Activated naive CD8-positive, alpha-beta T cell treated with anti-CD3 and anti-CD28 coated beads for 36 hours (primary cell): Measurements from ENCODE around the gene SUSD6. TPM values are rescaled to one million over a fixed set of nuclear protein-coding genes. Genes with fewer than 3 reads are reported as not detected.
"Not testable (repeated sequence)": the region's sequence is repeated elsewhere in the genome, so short reads cannot be mapped to it uniquely, and the experiment has no call there.

ENCODE experiments used
- DNase-seq: peaks from one replicate; pipeline ENCODE4 v3.0.0; 2021
- H3K27ac Mint-ChIP-seq: one replicate; pipeline ENCODE4 v1.8.0; 2022; ENCODE audit warnings: mild to moderate bottlenecking, moderate library complexity, mixed read lengths
- H3K27me3 Mint-ChIP-seq: one replicate; pipeline ENCODE4 v1.8.0; 2022; ENCODE audit warnings: mild to moderate bottlenecking, mixed read lengths
- H3K36me3 Mint-ChIP-seq: one replicate; pipeline ENCODE4 v1.8.0; 2021; ENCODE audit warnings: mild to moderate bottlenecking, mixed read lengths
- H3K4me1 Mint-ChIP-seq: one replicate; pipeline ENCODE4 v1.8.0; 2021; ENCODE audit warnings: mixed read lengths
- H3K4me3 Mint-ChIP-seq: one replicate; pipeline ENCODE4 v1.8.0; 2022; ENCODE audit warnings: mild to moderate bottlenecking, moderate library complexity, mixed read lengths
- H3K9me3 Mint-ChIP-seq: one replicate; pipeline ENCODE4 v1.8.0; 2022; ENCODE audit warnings: mixed read lengths
- total RNA-seq, 2 experiments: library from RNA; stranded (reverse); gene quantifications; one replicate each; pipeline ENCODE4 v1.2.3, GENCODE V29; 2021

SUSD6 gene
- total RNA-seq, 2 experiments from 2014 or later, result 26.3 TPM

DNA sequence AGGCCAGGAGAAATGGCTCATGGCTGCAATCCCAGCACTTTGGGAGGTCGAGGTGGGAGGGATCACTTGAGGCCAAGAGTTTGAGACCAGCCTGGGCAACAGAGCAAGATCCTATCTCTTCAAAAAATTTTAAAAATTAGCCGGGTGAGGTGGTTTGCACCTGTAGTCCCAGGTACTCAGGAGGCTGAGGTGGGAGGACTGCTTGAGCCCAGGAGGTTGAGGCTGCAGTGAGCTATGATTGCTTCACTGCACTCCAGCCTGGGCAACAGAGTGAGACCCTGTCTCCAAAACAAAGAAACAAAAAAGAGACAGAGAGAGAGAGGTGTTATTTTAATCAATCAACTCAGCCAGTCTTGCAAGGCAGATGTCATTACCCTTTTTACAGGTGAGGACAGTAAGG is 107.2 kb downstream of the SUSD6 start:
- H3K4me3 Mint-ChIP-seq, DNase-seq, H3K27me3 Mint-ChIP-seq, H3K27ac Mint-ChIP-seq, H3K9me3 Mint-ChIP-seq: not testable (repeated sequence)
- H3K36me3 Mint-ChIP-seq, result peaks cover 12% of the 10 kb centered on the region
- peaks cover 20% of the 10 kb centered on the region for H3K4me1 Mint-ChIP-seq

- H3K27ac Mint-ChIP-seq, result no peak overlapping the region
- H3K36me3 Mint-ChIP-seq, result peaks cover 10% of the 10 kb centered on the region
- H3K4me3 Mint-ChIP-seq, result no peak overlapping the region
- no peaks in the 10 kb centered on the region for H3K9me3 Mint-ChIP-seq
- no peaks in the 10 kb centered on the region for H3K27me3 Mint-ChIP-seq
- DNase-seq, result no peak
- H3K4me1 Mint-ChIP-seq, result peaks cover 17% of the 10 kb centered on the region
These were observed 108.1 kb downstream of the SUSD6 start for GRCh38 chr14:69719501-69719951.

GRCh38 chr14:69720912-69721311 is 109.5 kb downstream of the SUSD6 start:
- H3K4me3 Mint-ChIP-seq, result no peak overlapping the region
- H3K36me3 Mint-ChIP-seq, result peaks cover 2% of the 10 kb centered on the region
- peaks cover 12% of the 10 kb centered on the region for H3K4me1 Mint-ChIP-seq
- H3K9me3 Mint-ChIP-seq, result no peaks in the 10 kb centered on the region
- H3K27ac Mint-ChIP-seq, result no peak overlapping the region
- H3K27me3 Mint-ChIP-seq, result no peaks in the 10 kb centered on the region
- DNase-seq, result no peak

- H3K4me1 Mint-ChIP-seq, result peaks cover 4% of the 10 kb centered on the region
- no peaks in the 10 kb centered on the region for H3K27me3 Mint-ChIP-seq
- H3K4me3 Mint-ChIP-seq, result peak overlapping the region; percentile 65
- peak; percentile 81 for DNase-seq
- no peaks in the 10 kb centered on the region for H3K36me3 Mint-ChIP-seq
- H3K9me3 Mint-ChIP-seq, result no peaks in the 10 kb centered on the region
- H3K27ac Mint-ChIP-seq, result peak overlapping the region; percentile 66
These were observed 115.5 kb downstream of the SUSD6 start for GRCh38 chr14:69726761-69727511.

DNA sequence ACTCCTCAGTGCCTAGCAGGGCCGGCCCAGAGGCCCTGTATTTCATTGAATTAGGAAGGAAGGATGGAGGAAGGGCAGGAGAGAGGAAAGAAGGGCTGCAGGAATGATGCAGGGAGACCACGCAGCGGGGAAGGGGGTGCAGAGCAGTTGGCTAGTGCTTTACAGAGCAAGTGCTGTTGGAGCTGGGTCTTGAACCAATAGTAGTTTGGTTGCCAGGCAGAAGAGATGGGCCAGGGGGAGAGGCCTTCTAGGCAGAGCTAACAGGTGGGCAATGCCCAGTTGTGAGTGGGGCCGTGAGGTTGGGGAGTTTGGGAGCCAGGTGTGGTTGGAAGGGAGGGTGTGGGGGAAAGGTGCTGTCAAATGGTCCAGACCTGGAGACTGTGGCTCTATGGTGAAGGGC is 116.5 kb downstream of the SUSD6 start:
- DNase-seq, result no peak
- H3K27me3 Mint-ChIP-seq, result no peaks in the 10 kb centered on the region
- no peaks in the 10 kb centered on the region for H3K36me3 Mint-ChIP-seq
- no peak overlapping the region for H3K27ac Mint-ChIP-seq
- no peak overlapping the region for H3K4me3 Mint-ChIP-seq
- no peaks in the 10 kb centered on the region for H3K9me3 Mint-ChIP-seq
- H3K4me1 Mint-ChIP-seq, result peaks cover 4% of the 10 kb centered on the region

GRCh38 chr14:69731919-69732598 is 120.7 kb downstream of the SUSD6 start:
- not testable (repeated sequence) for DNase-seq, H3K4me1 Mint-ChIP-seq

GRCh38 chr14:69736405-69736804 is 125.0 kb downstream of the SUSD6 start:
- H3K4me1 Mint-ChIP-seq, H3K4me3 Mint-ChIP-seq, H3K36me3 Mint-ChIP-seq, H3K27me3 Mint-ChIP-seq, DNase-seq, H3K9me3 Mint-ChIP-seq, H3K27ac Mint-ChIP-seq: not testable (repeated sequence)

More at GRCh38 chr14:69731919-69732598, 120.7 kb downstream of the SUSD6 start:
- not testable (repeated sequence) for H3K36me3 Mint-ChIP-seq, H3K27me3 Mint-ChIP-seq, H3K27ac Mint-ChIP-seq, H3K4me3 Mint-ChIP-seq, H3K9me3 Mint-ChIP-seq

GRCh38 chr14:69741055-69741454 is 129.7 kb downstream of the SUSD6 start:
- Mint-ChIP-seq H3K9me3 (no peaks in the 10 kb centered on the region), H3K27me3 (no peaks in the 10 kb centered on the region), H3K4me3 (no peak overlapping the region), H3K27ac (no peak overlapping the region), H3K36me3 (peaks cover 1% of the 10 kb centered on the region), H3K4me1 (peaks cover 2% of the 10 kb centered on the region)
- no peak for DNase-seq

DNA sequence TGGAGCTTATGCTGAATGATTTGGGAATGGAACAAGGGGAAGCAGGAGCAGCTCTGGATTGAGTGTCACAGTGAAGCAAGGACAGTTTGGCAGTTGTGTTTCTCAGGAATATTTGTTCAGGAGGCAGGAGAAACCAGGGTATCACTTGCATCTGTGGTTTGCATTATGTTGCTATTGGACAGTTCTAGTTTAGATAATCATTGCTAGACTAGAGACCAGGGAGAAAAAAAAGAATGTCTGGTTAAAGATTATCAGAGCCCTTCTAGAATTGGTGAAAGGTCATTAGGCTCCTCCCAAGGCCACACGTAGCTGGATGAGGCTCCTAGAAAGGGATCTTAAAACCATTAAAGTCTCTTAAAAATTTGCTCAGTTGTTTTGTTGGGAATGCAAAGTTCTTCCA is 138.6 kb downstream of the SUSD6 start:
- Mint-ChIP-seq H3K27ac (no peak overlapping the region), H3K4me1 (peaks cover 11% of the 10 kb centered on the region), H3K4me3 (no peak overlapping the region), H3K36me3 (no peaks in the 10 kb centered on the region), H3K27me3 (no peaks in the 10 kb centered on the region), H3K9me3 (no peaks in the 10 kb centered on the region)
- no peak for DNase-seq

DNA sequence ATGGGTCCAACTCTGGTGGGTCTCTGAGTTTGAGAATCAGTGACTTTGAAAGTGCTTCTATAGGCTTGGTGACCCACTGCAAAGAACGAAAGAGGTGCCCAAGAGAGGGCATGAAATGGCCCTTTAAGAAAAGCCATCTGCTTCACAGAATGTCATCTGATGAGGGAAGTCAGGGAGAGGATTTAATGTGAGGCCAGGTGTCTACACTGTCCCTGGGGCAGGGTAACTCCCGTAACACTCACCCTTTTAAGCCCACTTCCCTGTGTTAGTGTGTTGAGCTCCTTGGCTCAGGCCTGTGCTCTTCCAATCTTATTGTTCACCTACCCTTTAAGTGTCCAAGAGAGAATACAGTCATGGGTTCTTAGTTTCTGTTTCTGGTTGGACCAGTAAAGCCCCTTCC is 139.1 kb downstream of the SUSD6 start:
- Mint-ChIP-seq H3K27ac (no peak overlapping the region), H3K4me1 (peaks cover 16% of the 10 kb centered on the region), H3K27me3 (no peaks in the 10 kb centered on the region), H3K4me3 (no peak overlapping the region), H3K9me3 (no peaks in the 10 kb centered on the region), H3K36me3 (no peaks in the 10 kb centered on the region)
- no peak for DNase-seq

DNA sequence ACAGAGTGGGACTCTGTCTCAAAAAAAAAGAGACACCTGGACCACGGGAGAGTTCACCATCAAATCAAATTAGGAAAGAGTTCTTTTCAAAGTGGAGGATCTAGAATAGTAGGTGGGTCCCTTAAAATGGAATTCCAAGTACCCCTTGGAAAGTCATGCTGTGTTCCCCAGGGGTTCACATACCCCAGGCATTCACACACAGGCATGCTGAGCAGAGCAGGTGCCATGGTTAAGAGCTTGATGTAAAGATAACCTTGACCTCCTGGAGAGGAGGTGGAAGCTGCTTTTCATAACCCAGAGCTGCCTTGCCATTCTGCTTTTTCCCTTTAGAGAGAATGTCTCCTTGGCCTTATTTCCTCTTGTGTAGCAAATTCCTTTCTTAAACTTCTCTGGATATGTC is 141.4 kb downstream of the SUSD6 start:
- Mint-ChIP-seq H3K27ac (no peak overlapping the region), H3K9me3 (no peaks in the 10 kb centered on the region), H3K4me3 (no peak overlapping the region), H3K4me1 (peaks cover 10% of the 10 kb centered on the region), H3K27me3 (no peaks in the 10 kb centered on the region), H3K36me3 (no peaks in the 10 kb centered on the region)
- DNase-seq, result no peak

GRCh38 chr14:69753860-69754259 is 142.5 kb downstream of the SUSD6 start:
- Mint-ChIP-seq H3K4me1 (peaks cover 10% of the 10 kb centered on the region), H3K27me3 (no peaks in the 10 kb centered on the region), H3K4me3 (no peak overlapping the region), H3K9me3 (no peaks in the 10 kb centered on the region), H3K27ac (no peak overlapping the region), H3K36me3 (no peaks in the 10 kb centered on the region)
- DNase-seq, result no peak

DNA sequence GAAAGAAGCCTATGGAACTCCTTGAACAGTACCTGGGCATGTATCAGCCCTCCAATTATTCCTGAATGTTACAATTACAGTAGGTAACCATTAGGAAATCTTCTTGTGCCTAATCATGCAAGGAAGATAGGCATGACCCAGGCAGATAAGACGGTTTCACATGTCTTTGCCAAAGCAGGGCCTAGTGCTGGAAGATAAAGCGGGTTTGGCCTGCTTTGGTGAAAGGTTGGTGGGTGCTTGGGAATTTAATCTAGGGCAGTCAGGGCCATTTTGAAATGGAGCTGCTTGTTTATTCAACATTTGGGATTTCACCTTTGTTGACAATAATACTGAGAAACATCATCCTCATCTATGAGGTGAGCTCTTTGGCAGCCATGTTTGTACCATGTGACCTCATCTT is 143.1 kb downstream of the SUSD6 start:
- Mint-ChIP-seq H3K4me1 (peaks cover 10% of the 10 kb centered on the region), H3K9me3 (no peaks in the 10 kb centered on the region), H3K27ac (no peak overlapping the region), H3K36me3 (no peaks in the 10 kb centered on the region), H3K27me3 (no peaks in the 10 kb centered on the region), H3K4me3 (no peak overlapping the region)
- DNase-seq, result no peak

- H3K27me3 Mint-ChIP-seq, result no peaks in the 10 kb centered on the region
- H3K4me1 Mint-ChIP-seq, result peaks cover 10% of the 10 kb centered on the region
- H3K4me3 Mint-ChIP-seq, result no peak overlapping the region
- H3K9me3 Mint-ChIP-seq, result no peaks in the 10 kb centered on the region
- no peak for DNase-seq
- H3K27ac Mint-ChIP-seq, result peak overlapping the region; percentile 69
- H3K36me3 Mint-ChIP-seq, result no peaks in the 10 kb centered on the region
These were observed 143.9 kb downstream of the SUSD6 start for GRCh38 chr14:69755296-69755695.

DNA sequence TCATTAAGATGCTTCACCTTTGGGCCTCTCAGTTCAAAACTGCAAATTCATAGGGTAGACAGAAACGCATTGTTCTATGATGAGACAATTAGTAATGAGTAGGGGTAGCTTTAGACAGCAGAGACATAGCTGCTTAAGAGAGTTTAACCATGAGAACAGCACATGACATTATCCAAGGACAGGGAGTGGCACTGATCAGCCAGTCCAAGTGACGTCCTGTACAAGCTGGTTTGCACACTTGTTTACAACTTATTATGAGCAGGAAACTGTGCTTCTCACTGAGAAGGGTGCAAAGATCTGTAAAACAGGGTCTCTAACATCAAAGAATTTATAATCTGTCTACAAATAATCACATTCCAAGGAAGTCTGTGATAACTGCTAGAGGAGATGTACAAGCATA is 144.4 kb downstream of the SUSD6 start:
- Mint-ChIP-seq H3K4me3 (no peak overlapping the region), H3K27me3 (no peaks in the 10 kb centered on the region), H3K36me3 (no peaks in the 10 kb centered on the region), H3K4me1 (peaks cover 12% of the 10 kb centered on the region), H3K9me3 (no peaks in the 10 kb centered on the region), H3K27ac (peak overlapping the region; percentile 69)
- DNase-seq, result no peak

DNA sequence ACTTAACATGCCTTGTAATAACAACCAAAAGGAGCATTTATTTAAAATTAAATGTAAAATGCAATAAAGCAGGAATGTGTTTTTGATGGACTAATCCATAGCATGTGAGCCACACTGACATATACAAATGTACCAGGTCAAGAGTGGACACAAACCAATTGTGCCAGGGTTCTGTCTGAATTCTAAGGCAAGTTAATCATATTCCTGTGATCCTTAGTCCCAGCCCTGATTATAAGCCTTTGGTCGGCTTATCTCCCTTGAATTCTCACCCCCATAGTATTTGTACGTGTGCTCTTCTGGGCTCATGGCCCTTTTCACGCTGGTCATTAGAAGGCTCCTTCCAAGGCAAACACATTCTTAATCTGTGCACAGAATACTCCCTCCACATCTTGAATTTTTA is 144.9 kb downstream of the SUSD6 start:
- DNase-seq, result no peak
- no peak overlapping the region for H3K4me3 Mint-ChIP-seq
- H3K4me1 Mint-ChIP-seq, result peaks cover 16% of the 10 kb centered on the region
- H3K36me3 Mint-ChIP-seq, result no peaks in the 10 kb centered on the region
- H3K9me3 Mint-ChIP-seq, result no peaks in the 10 kb centered on the region
- H3K27ac Mint-ChIP-seq, result no peak overlapping the region
- no peaks in the 10 kb centered on the region for H3K27me3 Mint-ChIP-seq
